Stimulated activated CD8-positive, alpha-beta memory T cell treated with anti-CD3 and anti-CD28 coated beads, Interleukin-7, amount 100 ng/mL, for 24 hours (primary cell): ENCODE measurements around the gene DOCK4.

Experiments used
- DNase-seq: peaks from one replicate; pipeline ENCODE4 v3.0.0-alpha.2; 2020; ENCODE audit warnings: low read depth

The DOCK4 gene

GRCh38 chr7:111803015-111803758, 403.0 kb downstream of the DOCK4 start:
- DNase-seq = no peak

DNA sequence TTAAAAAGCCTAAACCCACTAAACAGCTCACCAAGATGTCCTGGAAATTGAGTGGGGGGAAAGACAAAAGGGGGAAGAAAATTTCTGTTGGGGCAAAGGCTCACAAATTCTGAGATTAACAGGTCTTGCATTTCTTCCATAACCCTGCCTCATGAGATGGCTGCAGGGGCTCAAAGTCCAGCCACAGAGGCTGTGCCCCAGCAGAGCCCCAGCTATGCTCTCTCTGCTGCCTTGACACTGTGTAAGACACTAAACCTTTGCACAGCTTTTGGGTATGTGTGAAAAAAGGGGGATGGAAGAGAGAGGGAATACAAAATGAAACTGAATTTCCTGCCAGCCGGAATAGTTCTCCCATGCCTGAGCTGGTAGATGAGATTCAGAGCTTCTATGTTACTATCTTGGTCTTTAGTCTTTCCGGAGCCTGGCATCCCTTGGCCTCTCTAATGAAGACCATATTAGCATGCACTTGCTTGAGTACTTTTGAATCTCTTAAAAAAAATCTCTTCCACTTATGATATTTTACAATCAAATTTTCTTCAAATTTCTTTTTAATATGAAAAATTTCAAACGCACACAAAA, 403.9 kb downstream of the DOCK4 start:
- no peak for DNase-seq

- DNase-seq = no peak
These were observed 404.9 kb downstream of the DOCK4 start for GRCh38 chr7:111801277-111801676.

DNA sequence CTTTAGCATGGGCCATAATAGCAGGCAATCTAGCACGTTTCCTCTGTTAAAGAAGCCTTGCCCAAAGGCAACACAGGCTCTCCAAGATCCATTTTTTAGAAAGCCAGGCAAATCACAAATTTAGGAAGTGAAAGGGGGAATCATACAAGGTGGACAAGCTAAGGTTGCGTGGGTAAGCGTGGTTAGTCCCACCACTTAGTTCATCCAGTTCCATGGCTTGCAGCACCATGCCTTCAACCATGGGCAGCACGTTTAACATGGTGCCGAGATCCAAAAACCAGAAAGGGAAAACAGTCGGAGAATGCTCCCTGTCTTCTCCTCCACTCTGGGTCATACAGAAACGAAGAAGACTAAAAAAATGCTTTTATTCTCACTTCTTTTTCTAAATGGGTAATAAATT, 409.5 kb downstream of the DOCK4 start:
- no peak for DNase-seq

GRCh38 chr7:111789870-111790269, 416.3 kb downstream of the DOCK4 start:
- DNase-seq = no peak

DNA sequence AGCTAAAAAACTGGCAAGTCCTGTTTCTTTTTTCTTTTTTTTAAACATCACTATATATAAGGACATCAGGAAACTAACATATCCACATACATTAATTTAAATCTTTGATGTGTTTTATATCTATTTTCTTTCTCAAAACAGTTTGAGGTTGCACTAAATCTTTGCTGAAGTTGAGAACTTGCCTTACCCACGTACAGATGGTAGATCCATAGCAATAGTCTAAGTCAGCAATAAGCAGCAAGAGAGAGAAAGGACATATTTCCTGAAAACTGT, 417.2 kb downstream of the DOCK4 start:
- DNase-seq = no peak

GRCh38 chr7:111788286-111789047, 417.7 kb downstream of the DOCK4 start:
- no peak for DNase-seq

- no peak for DNase-seq
These were observed 418.5 kb downstream of the DOCK4 start for GRCh38 chr7:111787741-111788140.

- no peak for DNase-seq
These were observed 419.1 kb downstream of the DOCK4 start for GRCh38 chr7:111787099-111787498.

- DNase-seq = no peak
These were observed 421.1 kb downstream of the DOCK4 start for GRCh38 chr7:111785076-111785475.

GRCh38 chr7:111784296-111784695, 421.9 kb downstream of the DOCK4 start:
- DNase-seq = no peak

DNA sequence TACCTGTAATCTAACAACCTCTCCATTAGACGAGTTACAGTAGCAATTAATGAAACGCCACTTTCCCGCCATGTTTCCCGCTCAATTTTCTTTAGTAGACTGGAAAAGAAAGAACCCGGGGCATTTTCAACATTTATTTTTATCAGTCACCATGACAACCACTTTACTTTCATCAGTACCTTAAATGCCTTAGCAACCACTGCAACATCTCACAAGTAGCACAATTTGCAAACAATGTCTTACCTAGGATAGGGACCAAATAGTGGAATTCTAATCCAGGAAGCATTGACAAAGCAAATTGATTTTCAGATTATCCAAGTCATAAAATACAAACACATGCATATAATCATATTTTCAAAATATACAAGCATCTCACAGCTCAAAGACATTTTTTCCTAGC, 422.3 kb downstream of the DOCK4 start:
- DNase-seq = no peak

DNA sequence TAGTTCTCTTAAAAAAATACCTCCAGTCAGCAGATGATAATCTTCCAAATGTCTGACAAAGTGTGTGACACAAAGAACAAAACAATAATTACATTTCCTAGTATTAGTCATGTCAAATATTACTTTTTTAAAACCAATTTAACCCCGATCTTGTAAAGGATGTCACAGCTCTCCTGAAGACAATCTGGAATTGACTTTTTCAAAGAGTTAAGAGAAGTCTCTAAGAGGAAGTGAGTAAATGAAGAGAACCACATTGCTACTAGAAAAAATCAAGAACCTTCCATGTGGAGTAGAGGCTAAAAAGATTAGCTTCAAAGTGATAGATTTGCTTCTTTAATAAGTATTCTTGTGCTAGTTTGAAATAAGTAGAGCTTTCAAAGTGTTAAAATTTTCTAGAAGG, 425.7 kb downstream of the DOCK4 start:
- no peak for DNase-seq

DNA sequence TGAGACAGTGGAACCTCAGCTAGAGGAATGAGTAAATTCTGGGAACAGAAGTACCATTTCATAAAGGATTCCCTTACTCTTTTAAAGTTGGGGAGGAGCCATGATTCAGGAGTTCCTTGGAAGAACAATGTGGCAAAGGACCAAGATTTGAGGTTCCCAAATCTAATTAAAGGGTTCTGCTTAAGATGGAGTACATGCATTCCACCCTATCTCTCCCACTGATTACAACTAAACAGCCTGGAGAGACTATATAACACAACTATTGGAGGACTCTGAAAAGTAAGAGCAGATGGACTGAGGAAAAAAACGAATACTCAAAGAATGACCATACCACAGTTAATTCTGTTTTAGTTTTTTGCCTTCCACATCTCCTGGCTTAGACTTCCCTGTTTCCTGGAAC, 431.0 kb downstream of the DOCK4 start:
- no peak for DNase-seq

DNA sequence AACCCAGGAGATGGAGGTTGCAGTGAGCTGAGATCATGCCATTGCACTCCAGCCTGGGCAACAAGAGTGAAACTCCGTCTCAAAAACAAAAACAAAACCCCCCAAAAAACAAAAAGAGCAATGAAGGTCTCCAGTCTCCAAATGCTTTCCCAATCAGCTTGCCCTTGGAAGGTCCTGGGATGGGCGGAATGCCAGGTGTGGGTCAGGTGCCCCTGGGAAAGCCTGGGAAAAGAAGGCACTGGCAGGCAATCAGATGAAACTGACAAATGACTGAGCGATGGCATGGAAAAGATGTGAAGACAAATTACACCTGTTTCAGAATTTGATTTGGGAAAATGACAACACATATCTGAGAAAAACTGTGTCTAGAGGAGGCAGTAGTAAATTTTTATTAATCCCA, 433.5 kb downstream of the DOCK4 start:
- DNase-seq = no peak

DNA sequence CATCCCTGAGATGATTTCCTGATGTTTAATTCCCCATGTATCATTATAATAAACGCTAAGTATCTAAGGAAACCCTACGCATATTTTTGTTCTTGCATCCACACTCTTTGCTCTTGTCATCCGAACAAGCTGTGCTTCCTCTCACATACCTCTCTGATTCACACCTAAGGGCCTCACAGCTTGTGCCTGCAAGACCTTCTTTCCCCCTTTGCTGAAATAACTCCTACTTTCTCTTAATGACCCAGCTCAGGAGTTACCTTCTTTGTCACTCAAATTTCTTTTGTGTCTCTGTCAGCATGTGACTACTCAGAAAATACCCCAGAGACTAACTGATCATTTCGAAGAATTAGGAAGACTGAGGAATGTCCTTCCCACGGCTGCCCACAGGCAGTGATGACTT, 434.6 kb downstream of the DOCK4 start:
- no peak for DNase-seq

DNA sequence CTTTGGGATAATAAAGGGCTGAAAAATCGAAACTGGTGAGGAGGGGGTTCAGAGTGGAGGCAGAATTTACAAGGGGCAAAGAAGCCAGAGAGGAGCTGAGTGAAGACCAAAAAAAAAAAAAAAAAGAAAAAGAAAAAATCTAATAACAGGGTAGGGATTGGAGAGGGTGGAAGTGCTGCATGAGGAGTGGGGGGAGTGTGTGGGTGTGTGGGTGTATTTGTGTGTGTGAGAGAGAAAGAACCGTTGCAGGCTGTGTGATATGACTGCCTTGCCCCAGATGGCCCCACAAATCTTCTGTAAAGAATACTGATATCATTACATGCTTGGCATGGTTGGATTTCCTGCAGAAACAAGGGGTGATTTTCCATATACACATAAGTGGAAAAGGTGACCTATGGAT, 436.1 kb downstream of the DOCK4 start:
- DNase-seq = no peak

- DNase-seq = no peak
These were observed 440.2 kb downstream of the DOCK4 start for GRCh38 chr7:111765751-111766643.

DNA sequence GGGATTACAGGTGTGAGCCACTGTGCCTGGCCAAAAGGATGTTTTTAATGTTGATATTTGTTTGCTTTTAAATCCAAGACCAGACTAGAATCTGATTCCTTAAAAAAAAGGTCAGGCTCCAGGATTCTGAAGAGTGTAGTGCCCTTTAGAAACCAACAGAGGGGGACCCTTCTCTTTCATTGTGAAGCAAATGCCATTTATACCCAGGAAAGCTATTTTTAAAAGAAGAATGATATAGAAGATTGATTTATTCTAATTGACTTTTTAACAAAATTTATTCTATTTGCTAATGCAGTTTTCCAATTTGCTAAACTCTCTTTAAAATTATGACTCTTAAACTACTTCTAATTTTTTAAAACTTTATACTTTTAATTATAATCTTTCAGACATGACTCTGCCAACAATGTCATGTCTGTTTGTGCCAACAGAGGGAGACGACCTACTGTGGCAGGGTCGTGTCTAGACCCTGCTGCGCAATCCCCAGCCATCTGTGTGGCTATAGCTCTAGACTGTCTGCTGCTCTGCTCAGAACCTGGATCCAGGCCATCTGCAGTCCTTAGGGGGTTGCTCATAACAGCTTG, 442.9 kb downstream of the DOCK4 start:
- DNase-seq = no peak

DNA sequence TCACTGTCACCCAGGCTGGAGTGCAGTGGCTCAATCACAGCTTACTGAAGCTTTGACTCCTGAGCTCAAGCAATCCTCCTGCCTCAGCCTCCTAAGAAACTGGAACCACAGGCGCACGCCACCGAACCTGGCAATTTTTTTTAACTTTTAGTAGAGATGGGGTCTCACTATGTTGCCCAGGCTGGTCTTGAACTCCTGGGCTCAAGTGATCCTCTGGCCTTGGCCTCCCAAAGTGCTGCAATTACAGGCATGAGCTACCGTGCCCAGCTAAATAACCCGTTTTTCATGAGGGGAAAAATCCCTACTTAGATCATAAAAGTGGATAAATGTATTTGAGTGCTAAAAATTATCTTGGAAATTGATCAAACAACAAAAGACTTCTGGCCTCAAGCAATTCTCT, 443.4 kb downstream of the DOCK4 start:
- no peak for DNase-seq

DNA sequence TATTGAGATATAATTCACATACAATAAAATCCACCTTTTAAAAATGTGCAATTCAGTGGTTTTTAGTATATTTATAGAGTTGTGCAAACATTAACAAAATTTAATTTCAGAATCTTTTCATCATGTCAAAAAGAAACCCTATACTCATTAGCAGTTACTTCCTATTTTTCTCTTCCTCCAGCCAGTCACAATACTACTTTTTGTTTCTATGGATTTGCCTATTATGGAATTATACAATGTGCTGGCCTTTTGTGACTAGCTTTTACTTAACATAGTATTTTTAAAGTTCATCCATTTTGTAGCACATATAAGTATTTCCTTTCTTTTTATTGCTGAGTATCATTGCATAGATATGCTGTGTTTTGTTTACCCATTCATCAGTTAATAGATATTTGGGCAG, 444.0 kb downstream of the DOCK4 start:
- no peak for DNase-seq

GRCh38 chr7:111760043-111760442, 446.2 kb downstream of the DOCK4 start:
- DNase-seq = no peak
